IPS-18a (cell line): ENCODE measurements around the gene TTC9B.
A peak's percentile ranks its signal among the peaks of the same experiment; 100 is the strongest.
"Not testable (repeated sequence)": the region's sequence is repeated elsewhere in the genome, so short reads cannot be mapped to it uniquely, and the experiment has no call there.

Experiments
- H3K27ac ChIP-seq: one replicate; pipeline ENCODE4 v1.5.1; 2013; ENCODE audit warnings: low read length
- H3K27me3 ChIP-seq: one replicate; pipeline ENCODE4 v1.6.1; 2013; ENCODE audit warnings: mild to moderate bottlenecking, low read length; ENCODE audit not compliant: control insufficient read depth, insufficient read depth
- H3K36me3 ChIP-seq: one replicate; pipeline ENCODE4 v1.6.1; 2013; ENCODE audit warnings: low read depth, low read length; ENCODE audit not compliant: control insufficient read depth
- H3K4me1 ChIP-seq: one replicate; pipeline ENCODE4 v1.6.1; 2013; ENCODE audit warnings: low read depth, low read length; ENCODE audit not compliant: control insufficient read depth
- H3K4me3 ChIP-seq: one replicate; pipeline ENCODE4 v1.5.1; 2013; ENCODE audit warnings: low read length
- H3K9ac ChIP-seq: one replicate; pipeline ENCODE4 v1.6.1; 2013; ENCODE audit warnings: mild to moderate bottlenecking, low read length, moderate library complexity
- H3K9me3 ChIP-seq: one replicate; pipeline ENCODE4 v1.6.1; 2013; ENCODE audit warnings: low read depth, low read length; ENCODE audit not compliant: control insufficient read depth

TTC9B gene

DNA sequence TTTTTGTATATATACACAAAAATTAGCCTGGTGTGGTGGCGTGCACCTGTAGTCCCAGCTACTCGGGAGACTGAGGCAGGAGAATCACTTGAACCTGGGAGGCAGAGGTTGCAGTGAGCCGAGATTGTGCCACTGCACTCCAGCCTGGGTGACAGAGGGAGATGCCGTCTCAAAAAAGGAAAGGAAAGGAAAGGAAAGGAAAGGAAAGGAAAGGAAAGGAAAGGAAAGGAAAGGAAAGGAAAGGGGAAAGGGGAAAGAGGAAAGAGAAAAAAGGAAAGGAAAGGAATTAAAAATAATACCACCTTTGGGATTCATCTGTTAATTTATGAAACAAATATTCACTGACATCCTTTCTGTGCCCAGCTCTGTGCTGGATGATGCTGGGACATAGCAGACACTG is 845 bp upstream of the TTC9B start:
- not testable (repeated sequence) for H3K9me3 ChIP-seq, H3K27ac ChIP-seq, H3K9ac ChIP-seq, H3K4me3 ChIP-seq, H3K36me3 ChIP-seq, H3K4me1 ChIP-seq
- peaks cover 45% of the 10 kb centered on the region for H3K27me3 ChIP-seq

DNA sequence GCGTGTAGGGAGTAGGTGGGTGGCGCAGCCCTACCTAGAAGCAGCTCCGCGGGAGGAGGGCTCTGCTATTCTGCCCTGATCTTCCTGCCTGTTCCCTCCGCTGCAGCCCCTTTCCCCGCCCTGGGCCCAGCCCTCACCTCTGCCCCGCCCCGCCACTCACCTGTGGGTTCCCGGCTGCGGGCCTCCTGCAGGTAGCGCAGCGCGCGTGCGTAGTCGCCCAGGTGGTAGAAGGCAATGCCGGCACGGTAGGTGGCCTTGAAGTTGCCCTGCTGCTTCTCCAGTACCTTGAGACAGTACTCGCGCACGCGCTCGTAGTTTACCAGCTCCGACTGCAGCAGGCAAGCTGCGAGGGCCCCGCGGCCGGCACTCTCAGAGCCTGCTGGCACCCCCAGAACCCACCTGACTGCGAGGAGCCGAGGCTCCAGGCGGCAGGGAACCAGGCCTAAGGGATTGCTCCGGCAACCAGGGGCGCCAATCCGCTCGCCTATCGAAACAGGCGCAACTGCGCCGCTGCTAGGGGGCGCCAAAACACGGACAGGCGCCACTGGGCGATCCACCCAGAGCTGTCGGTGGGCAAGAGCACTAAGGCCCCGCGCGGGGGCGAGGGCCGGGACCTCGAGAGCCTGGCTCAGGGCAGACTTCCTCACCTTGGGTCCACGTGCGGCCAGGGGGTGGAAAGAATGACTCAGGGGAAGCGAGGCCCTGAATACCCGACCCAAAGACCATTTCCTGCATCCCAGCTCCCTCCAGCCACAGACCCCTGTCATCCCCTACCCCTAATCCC is 965 bp downstream of the TTC9B start:
- no peak overlapping the region for H3K9ac ChIP-seq
- peak overlapping the region; percentile 11 for H3K4me3 ChIP-seq

DNA sequence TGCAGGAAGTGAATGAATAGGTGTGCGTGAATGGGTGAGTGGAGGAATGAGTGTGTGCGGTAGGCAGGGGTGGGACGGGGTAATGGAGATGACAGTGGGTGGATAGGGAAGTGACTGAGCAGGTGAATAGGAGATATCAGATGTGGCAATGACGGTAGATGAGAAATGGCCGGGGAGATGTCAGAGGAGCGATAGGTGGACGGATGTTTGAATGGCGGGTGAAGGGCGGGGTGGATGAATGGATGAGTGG is 1.5 kb downstream of the TTC9B start:
- no peaks in the 10 kb centered on the region for H3K4me1 ChIP-seq
- no peak overlapping the region for H3K27ac ChIP-seq
- H3K27me3 ChIP-seq = peaks cover 45% of the 10 kb centered on the region
- no peak overlapping the region for H3K9ac ChIP-seq
- H3K9me3 ChIP-seq = no peaks in the 10 kb centered on the region
- H3K4me3 ChIP-seq = peak overlapping the region; percentile 11
- H3K36me3 ChIP-seq = no peaks in the 10 kb centered on the region

More for the DNA sequence above, 965 bp downstream of the TTC9B start:
- H3K27me3 ChIP-seq = peaks cover 45% of the 10 kb centered on the region
- no peak overlapping the region for H3K27ac ChIP-seq
- no peaks in the 10 kb centered on the region for H3K9me3 ChIP-seq
- H3K36me3 ChIP-seq = no peaks in the 10 kb centered on the region
- no peaks in the 10 kb centered on the region for H3K4me1 ChIP-seq

DNA sequence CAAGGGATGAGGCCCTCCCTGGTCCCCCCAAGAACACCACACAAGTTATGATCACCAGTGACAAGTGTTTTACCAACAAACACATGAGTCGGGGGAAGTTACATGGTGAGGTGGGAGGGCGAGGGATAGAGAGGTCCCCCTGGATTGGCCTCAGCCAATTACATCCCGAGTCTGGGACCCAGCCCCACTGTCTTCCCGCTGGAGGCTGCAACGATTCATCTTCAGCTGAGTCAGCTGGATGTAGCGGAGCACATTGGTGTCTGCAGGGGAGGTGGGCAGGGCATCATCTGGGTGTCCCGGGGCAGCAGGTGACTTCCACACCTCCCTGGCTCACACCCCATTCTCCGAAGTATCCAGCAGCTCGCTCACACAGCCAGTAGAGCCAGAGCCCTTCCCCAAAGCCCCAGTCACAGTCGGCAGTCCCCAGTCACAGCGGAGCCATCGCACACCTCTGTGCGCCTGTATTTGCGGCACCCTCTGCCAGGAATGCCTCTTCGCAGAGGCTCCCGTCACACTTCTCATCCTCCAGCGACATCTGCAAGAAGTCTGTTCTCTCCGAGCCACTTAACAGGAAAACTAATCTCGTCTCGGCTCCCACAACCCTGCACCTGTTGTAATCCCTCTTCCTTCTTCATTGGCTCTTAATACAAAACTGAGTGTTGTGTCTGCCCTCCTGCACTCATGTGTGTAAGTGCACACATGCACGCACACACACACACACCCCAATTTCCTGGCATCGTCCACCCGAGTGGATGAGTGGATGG is 2.0 kb downstream of the TTC9B start:
- Histone ChIP-seq H3K36me3 (no peaks in the 10 kb centered on the region), H3K4me3 (peak overlapping the region; percentile 11), H3K9me3 (no peaks in the 10 kb centered on the region), H3K9ac (no peak overlapping the region), H3K27ac (no peak overlapping the region), H3K4me1 (no peaks in the 10 kb centered on the region), H3K27me3 (peaks cover 45% of the 10 kb centered on the region)

DNA sequence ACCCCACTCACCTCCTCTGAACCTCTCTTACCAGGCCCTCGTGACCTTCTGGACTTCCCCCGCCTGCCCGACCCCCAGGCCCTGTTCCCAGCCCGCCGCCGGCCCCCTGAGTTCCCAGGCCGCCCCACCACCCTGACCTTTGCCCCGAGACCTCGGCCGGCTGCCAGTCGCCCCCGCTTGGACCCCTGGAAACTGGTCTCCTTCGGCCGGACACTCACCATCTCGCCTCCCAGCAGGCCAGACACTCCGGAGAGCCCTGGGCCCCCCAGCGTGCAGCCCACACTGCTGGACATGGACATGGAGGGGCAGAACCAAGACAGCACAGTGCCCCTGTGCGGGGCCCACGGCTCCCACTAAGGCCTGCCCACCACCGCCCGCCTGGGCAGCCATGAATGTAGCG is 3.2 kb downstream of the TTC9B start:
- H3K4me3 ChIP-seq = no peak overlapping the region
- no peaks in the 10 kb centered on the region for H3K9me3 ChIP-seq
- no peaks in the 10 kb centered on the region for H3K36me3 ChIP-seq
- no peak overlapping the region for H3K27ac ChIP-seq
- no peaks in the 10 kb centered on the region for H3K4me1 ChIP-seq
- peaks cover 38% of the 10 kb centered on the region for H3K27me3 ChIP-seq
- no peak overlapping the region for H3K9ac ChIP-seq

DNA sequence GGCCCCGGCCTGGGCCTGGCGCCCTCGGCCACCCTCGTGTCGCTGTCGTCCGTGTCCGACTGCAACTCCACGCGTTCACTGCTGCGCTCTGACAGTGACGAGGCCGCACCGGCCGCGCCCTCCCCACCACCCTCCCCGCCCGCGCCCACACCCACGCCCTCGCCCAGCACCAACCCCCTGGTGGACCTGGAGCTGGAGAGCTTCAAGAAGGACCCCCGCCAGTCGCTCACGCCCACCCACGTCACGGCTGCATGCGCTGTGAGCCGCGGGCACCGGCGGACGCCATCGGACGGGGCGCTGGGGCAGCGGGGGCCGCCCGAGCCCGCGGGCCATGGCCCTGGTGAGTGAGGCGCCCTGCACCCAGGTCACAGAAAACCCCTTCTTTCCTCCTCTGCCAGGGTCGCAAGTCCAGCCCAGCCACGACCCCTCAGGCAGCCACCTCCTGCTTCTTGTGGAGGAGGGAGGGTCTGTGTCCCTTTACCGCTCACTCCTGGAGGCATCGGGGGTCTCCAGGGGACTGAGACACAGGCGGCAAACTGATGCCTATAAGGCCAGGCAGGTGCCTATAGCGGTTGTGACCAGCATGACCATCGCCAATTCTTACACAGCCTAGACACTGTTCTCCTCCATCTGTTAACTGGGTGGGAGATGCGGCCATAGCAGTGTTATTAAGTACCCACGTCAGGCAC is 4.2 kb downstream of the TTC9B start:
- no peaks in the 10 kb centered on the region for H3K4me1 ChIP-seq
- no peak overlapping the region for H3K4me3 ChIP-seq
- H3K27me3 ChIP-seq = peaks cover 29% of the 10 kb centered on the region
- H3K9me3 ChIP-seq = no peaks in the 10 kb centered on the region
- H3K27ac ChIP-seq = no peak overlapping the region
- no peak overlapping the region for H3K9ac ChIP-seq
- no peaks in the 10 kb centered on the region for H3K36me3 ChIP-seq

DNA sequence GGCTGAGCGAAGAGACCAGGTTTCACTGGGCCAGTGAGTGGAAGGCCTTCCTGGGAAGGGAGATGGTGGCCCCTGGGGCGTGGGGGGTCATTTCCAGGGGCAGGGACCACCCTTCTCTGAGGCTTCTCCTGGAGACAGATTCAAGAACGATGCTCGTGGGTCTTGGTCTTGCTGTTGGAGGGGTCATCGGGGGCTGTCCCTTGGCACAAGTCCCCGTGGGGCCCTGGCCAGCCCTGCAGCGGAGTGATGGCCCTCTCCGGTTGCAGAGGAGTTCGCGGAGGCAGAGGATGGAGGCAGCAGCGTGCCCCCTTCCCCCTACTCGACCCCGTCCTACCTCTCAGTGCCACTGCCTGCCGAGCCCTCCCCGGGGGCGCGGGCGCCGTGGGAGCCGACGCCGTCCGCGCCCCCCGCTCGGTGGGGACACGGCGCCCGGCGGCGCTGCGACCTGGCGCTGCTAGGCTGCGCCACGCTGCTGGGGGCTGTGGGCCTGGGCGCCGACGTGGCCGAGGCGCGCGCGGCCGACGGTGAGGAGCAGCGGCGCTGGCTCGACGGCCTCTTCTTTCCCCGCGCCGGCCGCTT is 4.8 kb downstream of the TTC9B start:
- Histone ChIP-seq H3K27ac (no peak overlapping the region), H3K9ac (no peak overlapping the region), H3K4me1 (no peaks in the 10 kb centered on the region), H3K9me3 (no peaks in the 10 kb centered on the region), H3K36me3 (no peaks in the 10 kb centered on the region), H3K4me3 (no peak overlapping the region), H3K27me3 (peaks cover 22% of the 10 kb centered on the region)

DNA sequence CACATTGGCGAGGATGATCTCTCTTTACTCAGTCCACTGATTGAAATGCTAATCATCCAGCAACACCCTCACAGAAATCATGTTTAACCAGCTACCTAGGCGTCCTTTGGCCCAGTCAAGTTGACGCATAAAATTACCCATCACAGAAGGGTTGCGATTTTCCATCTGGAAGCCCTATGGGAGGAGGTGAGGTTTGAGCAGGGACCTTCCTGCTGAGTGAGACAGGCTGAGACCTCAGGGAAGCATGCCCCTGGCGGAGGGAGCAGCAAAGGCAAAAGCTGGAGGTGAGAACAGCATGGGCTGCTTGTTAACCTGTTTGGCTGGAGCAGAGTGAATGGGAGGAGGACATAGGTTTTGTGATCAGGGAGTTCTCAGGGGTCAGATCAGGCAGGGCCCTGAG is 7.3 kb downstream of the TTC9B start:
- Histone ChIP-seq H3K4me1 (no peaks in the 10 kb centered on the region), H3K9me3 (no peaks in the 10 kb centered on the region), H3K9ac (no peak overlapping the region), H3K27ac (no peak overlapping the region), H3K4me3 (no peak overlapping the region), H3K27me3 (peaks cover 1% of the 10 kb centered on the region), H3K36me3 (no peaks in the 10 kb centered on the region)

DNA sequence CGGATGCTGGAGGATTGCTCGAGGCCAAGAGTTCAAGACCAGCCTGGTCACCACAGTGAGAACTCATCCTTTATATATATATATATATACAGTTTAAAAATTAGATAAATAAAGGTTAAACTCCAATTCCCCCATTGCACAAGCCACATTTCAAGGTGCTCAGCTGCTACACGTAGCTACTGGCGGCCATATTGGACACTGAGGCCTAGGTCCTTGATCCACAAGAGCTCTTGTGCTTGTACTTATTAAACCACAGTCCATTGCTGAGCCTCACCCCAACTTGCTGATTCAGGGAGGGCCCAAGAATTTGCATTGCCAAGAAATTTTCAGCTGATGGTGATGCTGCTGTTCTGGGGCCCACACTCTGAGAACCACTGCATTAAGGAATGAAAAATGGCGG is 9.6 kb downstream of the TTC9B start:
- H3K27me3 ChIP-seq = no peaks in the 10 kb centered on the region
- H3K27ac ChIP-seq = no peak overlapping the region
- no peaks in the 10 kb centered on the region for H3K4me1 ChIP-seq
- no peak overlapping the region for H3K9ac ChIP-seq
- peaks cover 3% of the 10 kb centered on the region for H3K36me3 ChIP-seq
- H3K4me3 ChIP-seq = no peak overlapping the region
- H3K9me3 ChIP-seq = no peaks in the 10 kb centered on the region

DNA sequence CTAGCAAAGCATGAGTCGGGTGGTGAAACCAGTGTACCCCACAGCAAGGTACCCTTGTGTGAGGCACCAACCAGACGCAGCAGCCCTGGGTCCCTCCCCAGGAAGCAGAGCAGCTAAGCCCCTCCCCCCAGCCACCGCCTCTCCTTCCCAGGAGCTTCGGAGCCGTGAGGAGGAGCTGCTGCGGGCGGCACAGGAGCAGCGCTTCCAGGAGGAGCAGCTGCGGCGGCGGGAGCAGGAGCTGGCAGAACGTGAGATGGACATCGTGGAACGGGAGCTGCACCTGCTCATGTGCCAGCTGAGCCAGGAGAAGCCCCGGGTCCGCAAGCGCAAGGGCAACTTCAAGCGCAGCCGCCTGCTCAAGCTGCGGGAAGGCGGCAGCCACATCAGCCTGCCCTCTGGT is 12.4 kb downstream of the TTC9B start:
- Histone ChIP-seq H3K36me3 (peaks cover 3% of the 10 kb centered on the region), H3K9me3 (no peaks in the 10 kb centered on the region), H3K4me3 (no peak overlapping the region), H3K4me1 (no peaks in the 10 kb centered on the region), H3K27me3 (no peaks in the 10 kb centered on the region), H3K9ac (no peak overlapping the region), H3K27ac (no peak overlapping the region)

DNA sequence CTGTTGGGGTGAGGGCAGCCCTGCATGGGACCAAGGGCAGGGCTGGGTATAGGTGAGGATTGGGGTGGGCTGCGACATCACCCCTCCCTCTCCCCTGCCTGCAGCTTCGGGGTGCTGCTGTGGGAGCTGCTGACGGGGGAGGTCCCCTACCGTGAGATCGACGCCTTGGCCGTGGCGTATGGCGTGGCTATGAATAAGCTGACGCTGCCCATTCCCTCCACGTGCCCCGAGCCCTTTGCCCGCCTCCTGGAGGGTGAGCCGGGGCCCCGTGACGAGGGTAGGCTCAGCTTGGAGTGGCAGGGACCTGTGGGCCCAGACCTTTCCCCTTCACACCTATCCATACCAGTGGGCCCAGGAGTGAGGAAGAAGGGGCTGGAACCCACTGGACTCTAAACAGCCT is 13.8 kb downstream of the TTC9B start:
- Histone ChIP-seq H3K27ac (no peak overlapping the region), H3K36me3 (peaks cover 3% of the 10 kb centered on the region), H3K9ac (no peak overlapping the region), H3K4me1 (no peaks in the 10 kb centered on the region), H3K4me3 (no peak overlapping the region), H3K27me3 (no peaks in the 10 kb centered on the region), H3K9me3 (no peaks in the 10 kb centered on the region)
